Neural cell (in vitro differentiated cells): ENCODE results near the gene VGF. TPM values are rescaled to one million over a fixed set of nuclear protein-coding genes. Genes with fewer than 3 reads are reported as not detected.

Experiments used
- H2AFZ ChIP-seq: fragments of 200-600, 300-800 bp; sonication (generic), shearing (Covaris generic); 2 replicates; pipeline ENCODE4 v1.6.0; 2014; ENCODE audit warnings: low read depth, mild to moderate bottlenecking, antibody characterized with exemption, low read length, moderate library complexity
- H3F3A ChIP-seq: fragments of 200-600 bp; shearing (Covaris generic); 2 replicates; pipeline ENCODE4 v1.6.1; 2016; ENCODE audit warnings: mild to moderate bottlenecking, moderate library complexity, mixed read lengths, antibody characterized with exemption, low read length; ENCODE audit not compliant: insufficient read depth, poor library complexity, severe bottlenecking
- H3K27ac ChIP-seq: fragments of 200-600, 300-800 bp; sonication (generic), shearing (Covaris generic); 2 replicates; pipeline ENCODE4 v1.5.1; 2014; ENCODE audit warnings: mild to moderate bottlenecking, low read length, moderate library complexity
- H3K27me3 ChIP-seq: fragments of 300-800, 200-600 bp; sonication (generic), shearing (Covaris generic); 2 replicates; pipeline ENCODE4 v1.6.0; 2014; ENCODE audit warnings: mild to moderate bottlenecking, low read depth, low read length, moderate library complexity; ENCODE audit not compliant: insufficient read depth
- H3K36me3 ChIP-seq: fragments of 300-800, 200-600 bp; sonication (generic), shearing (Covaris generic); 2 replicates; pipeline ENCODE4 v1.5.1; 2014; ENCODE audit warnings: mild to moderate bottlenecking, antibody characterized with exemption, low read length, moderate library complexity; ENCODE audit not compliant: insufficient read depth
- H3K4me2 ChIP-seq: fragments of 300-800, 200-600 bp; sonication (generic), shearing (Covaris generic); 2 replicates; pipeline ENCODE4 v1.6.0; 2014; ENCODE audit warnings: mild to moderate bottlenecking, low read length
- H3K4me3 ChIP-seq: fragments of 300-800, 200-600 bp; sonication (generic), shearing (Covaris generic); 2 replicates; pipeline ENCODE4 v1.5.1; 2014; ENCODE audit warnings: mild to moderate bottlenecking, low read length, moderate library complexity
- H3K79me2 ChIP-seq: fragments of 200-600 bp; shearing (Covaris generic); replicated peaks from 2 replicates; pipeline ENCODE4 v1.6.0; 2014; ENCODE audit warnings: mild to moderate bottlenecking, low read length, moderate library complexity; ENCODE audit not compliant: insufficient read depth
- H3K9ac ChIP-seq: fragments of 300-800, 200-600 bp; sonication (generic), shearing (Covaris generic); 2 replicates; pipeline ENCODE4 v1.6.1; 2016; ENCODE audit warnings: mild to moderate bottlenecking, low read length, mixed read lengths
- H3K9me2 ChIP-seq: fragments of 200-600 bp; shearing (Covaris generic); 2 replicates; pipeline ENCODE4 v1.6.1; 2016; ENCODE audit warnings: mild to moderate bottlenecking, low read length, mixed read lengths; ENCODE audit not compliant: insufficient read depth
- H3K9me3 ChIP-seq: fragments of 200-600, 300-800 bp; sonication (generic), shearing (Covaris generic); 2 replicates; pipeline ENCODE4 v1.6.1; 2016; ENCODE audit warnings: mild to moderate bottlenecking, mixed run types, low read length, moderate library complexity, mixed read lengths
- H4K20me1 ChIP-seq: fragments of 200-600 bp; shearing (Covaris generic); 2 replicates; pipeline ENCODE4 v1.6.1; 2016; ENCODE audit warnings: mild to moderate bottlenecking, mixed run types; ENCODE audit not compliant: insufficient read depth
- EP300 ChIP-seq: fragments of 450-650 bp; conservative IDR thresholded peaks from 2 replicates; pipeline ENCODE4 v1.6.1; 2014; ENCODE audit warnings: antibody characterized with exemption, mild to moderate bottlenecking, moderate library complexity; ENCODE audit not compliant: poor library complexity, severe bottlenecking
- EZH2 ChIP-seq: fragments of 200-600, 300-800 bp; shearing (Covaris generic), sonication (generic); IDR thresholded peaks from 2 replicates; pipeline ENCODE4 v1.6.1; 2014; ENCODE audit warnings: antibody characterized with exemption, low read length, borderline replicate concordance, mild to moderate bottlenecking; ENCODE audit not compliant: insufficient read depth, poor library complexity, severe bottlenecking
- MXI1 ChIP-seq: fragments of 450-650 bp; conservative IDR thresholded peaks from 2 replicates; pipeline ENCODE4 v1.6.1; 2014; ENCODE audit warnings: antibody characterized with exemption, mild to moderate bottlenecking; ENCODE audit not compliant: poor library complexity, severe bottlenecking
- POLR2AphosphoS5 ChIP-seq: IDR thresholded peaks from 2 replicates; pipeline ENCODE4 v1.6.1; 2012
- RAD21 ChIP-seq: fragments of 450-650 bp; conservative IDR thresholded peaks from 2 replicates; pipeline ENCODE4 v1.6.1; 2014; ENCODE audit warnings: antibody characterized with exemption, mild to moderate bottlenecking, moderate library complexity
- REST ChIP-seq: IDR thresholded peaks from 2 replicates; pipeline ENCODE4 v1.6.1; 2012; ENCODE audit warnings: borderline replicate concordance
- SMC3 ChIP-seq: fragments of 450-650 bp; conservative IDR thresholded peaks from 2 replicates; pipeline ENCODE4 v1.6.1; 2014; ENCODE audit warnings: antibody characterized with exemption, mild to moderate bottlenecking, moderate library complexity; ENCODE audit not compliant: poor library complexity
- TAF1 ChIP-seq: IDR thresholded peaks from 2 replicates; pipeline ENCODE4 v1.6.1; 2012; ENCODE audit warnings: low read depth
- polyA plus RNA-seq: library from polyadenylated mRNA; depleted of rRNA; stranded (reverse); fragments of >200 nt; gene quantifications from 2 replicates; pipeline ENCODE4 v1.2.3, GENCODE V29; 2014
- TF ChIP-seq, protein P1 (sequence below): fragments of 450-650 bp; IDR thresholded peaks from 2 replicates; pipeline ENCODE4 v1.5.1; 2014; ENCODE audit warnings: antibody characterized with exemption, mild to moderate bottlenecking, moderate library complexity; ENCODE audit not compliant: poor library complexity, severe bottlenecking

VGF gene
- polyA plus RNA-seq, 1 donor from 2014 or later = 39.3 TPM

GRCh38 chr7:101206665-101207042, 41.3 kb upstream of the VGF start:
- H2AFZ ChIP-seq = no peak overlapping the region
- H3K4me3 ChIP-seq = no peak overlapping the region
- no peaks in the 10 kb centered on the region for H3K9me3 ChIP-seq
- no peak overlapping the region for H3K4me2 ChIP-seq
- H3F3A ChIP-seq = no peaks in the 10 kb centered on the region
- no peaks in the 10 kb centered on the region for H4K20me1 ChIP-seq
- TF ChIP-seq MXI1 = no peak
- TF ChIP-seq POLR2AphosphoS5 = no peak
- no peak for TF ChIP-seq SMC3
- TF ChIP-seq, protein P1, sequence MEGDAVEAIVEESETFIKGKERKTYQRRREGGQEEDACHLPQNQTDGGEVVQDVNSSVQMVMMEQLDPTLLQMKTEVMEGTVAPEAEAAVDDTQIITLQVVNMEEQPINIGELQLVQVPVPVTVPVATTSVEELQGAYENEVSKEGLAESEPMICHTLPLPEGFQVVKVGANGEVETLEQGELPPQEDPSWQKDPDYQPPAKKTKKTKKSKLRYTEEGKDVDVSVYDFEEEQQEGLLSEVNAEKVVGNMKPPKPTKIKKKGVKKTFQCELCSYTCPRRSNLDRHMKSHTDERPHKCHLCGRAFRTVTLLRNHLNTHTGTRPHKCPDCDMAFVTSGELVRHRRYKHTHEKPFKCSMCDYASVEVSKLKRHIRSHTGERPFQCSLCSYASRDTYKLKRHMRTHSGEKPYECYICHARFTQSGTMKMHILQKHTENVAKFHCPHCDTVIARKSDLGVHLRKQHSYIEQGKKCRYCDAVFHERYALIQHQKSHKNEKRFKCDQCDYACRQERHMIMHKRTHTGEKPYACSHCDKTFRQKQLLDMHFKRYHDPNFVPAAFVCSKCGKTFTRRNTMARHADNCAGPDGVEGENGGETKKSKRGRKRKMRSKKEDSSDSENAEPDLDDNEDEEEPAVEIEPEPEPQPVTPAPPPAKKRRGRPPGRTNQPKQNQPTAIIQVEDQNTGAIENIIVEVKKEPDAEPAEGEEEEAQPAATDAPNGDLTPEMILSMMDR = no peak
- no peak for TF ChIP-seq REST
- no peak for TF ChIP-seq TAF1
- no peak for TF ChIP-seq RAD21
- TF ChIP-seq EZH2 = no peak
- TF ChIP-seq EP300 = no peak
- no peaks in the 10 kb centered on the region for H3K9me2 ChIP-seq
- H3K27me3 ChIP-seq = peaks cover 19% of the 10 kb centered on the region
- no peaks in the 10 kb centered on the region for H3K79me2 ChIP-seq
- H3K9ac ChIP-seq = no peak overlapping the region
- no peak overlapping the region for H3K27ac ChIP-seq
- H3K36me3 ChIP-seq = no peaks in the 10 kb centered on the region

- Histone ChIP-seq H3K27me3 (peaks cover 24% of the 10 kb centered on the region), H4K20me1 (no peaks in the 10 kb centered on the region), H3K79me2 (no peaks in the 10 kb centered on the region), H3K9me3 (no peaks in the 10 kb centered on the region), H3K4me2 (no peak overlapping the region), H3K4me3 (no peak overlapping the region), H2AFZ (no peak overlapping the region), H3K9ac (no peak overlapping the region), H3F3A (no peaks in the 10 kb centered on the region), H3K9me2 (no peaks in the 10 kb centered on the region), H3K27ac (no peak overlapping the region), H3K36me3 (no peaks in the 10 kb centered on the region)
- TF ChIP-seq MXI1 = no peak
- TF ChIP-seq, protein P1 = no peak
- TF ChIP-seq EZH2 = no peak
- TF ChIP-seq SMC3 = no peak
- no peak for TF ChIP-seq EP300
- TF ChIP-seq TAF1 = no peak
- no peak for TF ChIP-seq RAD21
- no peak for TF ChIP-seq REST
- TF ChIP-seq POLR2AphosphoS5 = no peak
Measured at GRCh38 chr7:101205901-101206664, 40.7 kb upstream of the VGF start.
